Fibroblast of skin of left biceps (primary cell): Measurements from ENCODE around the gene NCOA1.
"Not testable (repeated sequence)": the region's sequence is repeated elsewhere in the genome, so short reads cannot be mapped to it uniquely, and the experiment has no call there.

ENCODE experiments used
- DNase-seq, 2 experiments: peaks; one replicate each; pipeline ENCODE4 v3.0.0-alpha.2; 2013; ENCODE audit warnings: low read depth in 2 of 2

NCOA1 gene

GRCh38 chr2:24490690-24491541 lies at the start of gene NCOA1:
Gene NCOA1 (plus strand): TSS chr2:24491254. CDS start chr2:24658678, 167,424 bp downstream.
- peak; percentile 66 to 75 for DNase-seq

GRCh38 chr2:24448797-24449196 lies 42.3 kb upstream of the NCOA1 start:
- no peak for DNase-seq

- no peak for DNase-seq
Observed at GRCh38 chr2:24449344-24449743, 41.7 kb upstream of the NCOA1 start.

GRCh38 chr2:24451805-24452501 lies 39.1 kb upstream of the NCOA1 start:
- no peak for DNase-seq

GRCh38 chr2:24452502-24452885 lies 38.6 kb upstream of the NCOA1 start:
- DNase-seq, result no peak

- DNase-seq, result no peak
Observed at GRCh38 chr2:24453379-24454073, 37.5 kb upstream of the NCOA1 start.

GRCh38 chr2:24454294-24454693 lies 36.8 kb upstream of the NCOA1 start:
- DNase-seq, result peak; percentile 44 to 50

- DNase-seq, result peak; percentile 44 to 51
Observed at GRCh38 chr2:24456599-24457556, 34.2 kb upstream of the NCOA1 start.

- no peak for DNase-seq
Observed at GRCh38 chr2:24457696-24458386, 33.2 kb upstream of the NCOA1 start.

GRCh38 chr2:24459224-24460161 lies 31.6 kb upstream of the NCOA1 start:
- DNase-seq, result no peak

GRCh38 chr2:24461685-24462084 lies 29.4 kb upstream of the NCOA1 start:
- DNase-seq, result no peak

- no peak for DNase-seq
Observed at GRCh38 chr2:24463271-24463670, 27.8 kb upstream of the NCOA1 start.

- no peak for DNase-seq
Observed at GRCh38 chr2:24466871-24467870, 23.9 kb upstream of the NCOA1 start.

- DNase-seq, result not testable (repeated sequence)
Observed at GRCh38 chr2:24468453-24468852, 22.6 kb upstream of the NCOA1 start.

- DNase-seq, result no peak
Observed at GRCh38 chr2:24469148-24469650, 21.9 kb upstream of the NCOA1 start.

GRCh38 chr2:24471662-24472061 lies 19.4 kb upstream of the NCOA1 start:
- DNase-seq, result no peak

- DNase-seq, result no peak
Observed at GRCh38 chr2:24472416-24472815, 18.6 kb upstream of the NCOA1 start.

- DNase-seq, result no peak
Observed at GRCh38 chr2:24473626-24474025, 17.4 kb upstream of the NCOA1 start.
